Activated CD4-positive, alpha-beta T cell treated with anti-CD3 and anti-CD28 coated beads, Interleukin-10, Interleukin-2, amounts not matched to agents 100 ng/mL and 50 ng/mL, durations not matched to agents 16 hours and 8 hours (primary cell): ENCODE data around the gene TMEM87B.

Experiments
- DNase-seq: peaks from one replicate; pipeline ENCODE4 v3.0.0-alpha.2; 2020

Gene TMEM87B

GRCh38 chr2:112153501-112153900 lies 98.4 kb downstream of the TMEM87B start:
- DNase-seq = no peak

GRCh38 chr2:112154246-112155117 lies 99.4 kb downstream of the TMEM87B start:
- no peak for DNase-seq

DNA sequence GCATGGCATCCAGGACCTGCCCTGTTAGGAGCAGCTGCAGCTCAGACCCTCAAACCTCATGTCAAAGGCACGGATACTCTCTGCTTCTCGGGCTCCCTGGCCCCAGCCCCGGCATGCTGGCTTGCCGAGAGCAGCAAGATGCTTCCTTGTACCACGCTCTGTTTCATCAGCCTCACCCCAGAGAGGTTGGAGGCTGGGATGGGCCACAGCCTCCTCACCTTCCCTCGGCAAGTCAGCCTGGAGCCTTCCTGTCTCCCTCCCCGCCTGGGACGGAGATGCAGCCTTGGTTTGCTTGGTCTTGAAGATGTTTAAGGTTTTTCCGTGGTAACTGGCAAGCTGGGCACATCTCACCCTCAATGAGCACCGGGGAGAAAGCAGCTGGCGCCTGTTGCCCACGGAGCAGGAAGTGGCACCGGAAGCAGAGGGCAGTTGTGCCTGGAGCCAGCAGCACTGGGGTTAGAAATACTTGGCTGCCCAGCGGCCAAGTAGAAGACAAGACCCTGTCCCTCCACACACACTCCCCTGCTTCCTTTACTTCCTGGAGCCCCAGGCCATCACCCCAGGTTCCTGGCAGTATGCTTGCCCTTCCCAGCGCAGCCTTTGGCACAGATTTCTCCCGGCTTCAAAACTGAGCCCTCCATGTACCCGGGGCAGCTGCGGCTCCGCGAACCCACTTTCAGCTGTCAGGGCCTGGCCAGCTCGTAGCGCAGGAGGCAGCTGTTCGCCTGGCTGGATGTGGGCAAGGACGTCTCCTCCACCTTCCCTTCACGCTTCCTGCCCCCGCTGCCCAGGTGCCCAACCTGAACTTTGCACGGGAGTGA lies 100.5 kb downstream of the TMEM87B start:
- peak; percentile 60 for DNase-seq

DNA sequence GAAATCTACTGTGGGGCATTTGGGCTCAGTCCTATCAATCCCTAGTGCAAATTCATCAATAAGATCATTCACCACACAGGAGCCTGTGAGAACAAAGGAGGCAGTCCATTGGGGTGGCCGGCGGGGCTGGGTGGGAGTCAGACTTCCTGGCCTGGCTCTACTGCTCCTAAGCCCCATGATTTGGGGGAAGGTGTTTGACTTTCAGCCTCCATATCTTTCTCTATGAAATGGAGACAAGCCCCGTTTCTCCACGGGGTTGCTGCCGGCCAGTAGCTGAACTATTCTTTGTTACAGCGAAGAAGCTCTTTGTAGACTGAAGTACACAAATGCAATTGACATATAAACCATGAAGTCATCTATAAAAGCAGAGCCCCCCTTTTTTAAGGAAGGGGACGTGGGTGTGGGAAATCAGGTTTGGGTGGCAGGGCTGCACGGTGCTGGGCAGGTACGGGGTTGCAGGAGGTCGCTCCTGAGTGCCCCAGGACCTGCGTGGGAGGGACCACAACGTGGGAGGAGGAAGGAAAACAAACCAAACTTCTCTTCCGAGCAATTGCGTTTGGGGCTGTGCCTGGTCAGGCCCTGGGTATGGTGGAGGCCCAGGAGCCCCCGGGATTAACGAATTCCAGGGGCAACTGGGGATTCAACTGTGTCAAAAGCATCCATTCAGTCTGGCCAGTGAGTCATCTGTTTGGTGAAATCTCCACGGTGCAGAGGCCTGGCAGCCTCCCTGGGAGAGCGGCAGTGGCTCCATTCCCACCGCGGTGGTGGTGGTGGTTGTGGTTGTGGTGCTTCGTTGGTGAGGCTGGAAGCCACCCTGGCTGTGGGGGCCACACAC lies 101.3 kb downstream of the TMEM87B start:
- DNase-seq = peak; percentile 59

DNA sequence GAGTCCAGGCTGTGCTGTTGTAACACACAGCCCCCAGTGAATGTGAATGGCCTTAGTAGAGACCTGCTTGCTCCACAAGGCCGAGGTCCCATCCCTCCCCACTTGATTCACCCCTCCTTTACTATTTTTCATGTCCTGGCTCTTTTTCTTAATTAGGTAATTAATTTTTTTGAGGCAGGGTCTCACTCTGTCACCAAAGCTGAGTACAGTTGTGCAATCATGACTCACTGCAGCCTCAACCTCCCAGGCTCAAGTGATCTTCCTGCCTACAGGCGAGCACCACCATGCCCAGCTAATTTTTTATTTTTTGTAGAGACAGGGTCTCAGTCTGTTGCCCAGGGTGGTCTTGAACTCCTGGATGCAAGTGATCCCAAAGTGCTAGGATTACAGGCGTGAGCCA lies 102.4 kb downstream of the TMEM87B start:
- DNase-seq = no peak

DNA sequence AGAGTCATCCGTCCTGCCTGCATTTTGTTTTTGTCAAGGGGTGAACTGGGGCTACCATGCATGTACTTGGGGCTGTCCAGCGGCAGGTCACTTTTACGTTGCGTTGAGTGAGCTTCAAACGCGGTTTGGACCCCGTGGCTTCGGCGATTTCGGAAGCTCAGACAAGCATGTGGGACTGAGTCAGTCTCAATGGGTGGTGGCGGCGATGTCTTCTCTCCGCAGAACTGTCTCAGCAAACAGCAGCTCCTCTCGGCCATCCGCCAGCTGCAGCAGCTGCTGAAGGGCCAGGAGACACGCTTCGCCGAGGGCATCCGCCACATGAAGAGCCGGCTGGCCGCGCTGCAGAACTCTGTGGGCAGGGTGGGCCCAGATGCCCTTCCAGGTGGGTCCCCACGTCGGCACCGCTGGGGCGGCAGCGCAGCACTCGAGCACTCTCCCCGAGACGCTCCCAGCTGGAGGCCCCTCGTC lies 104.4 kb downstream of the TMEM87B start:
- DNase-seq = no peak

GRCh38 chr2:112160283-112161250 lies 105.5 kb downstream of the TMEM87B start:
- DNase-seq = no peak

DNA sequence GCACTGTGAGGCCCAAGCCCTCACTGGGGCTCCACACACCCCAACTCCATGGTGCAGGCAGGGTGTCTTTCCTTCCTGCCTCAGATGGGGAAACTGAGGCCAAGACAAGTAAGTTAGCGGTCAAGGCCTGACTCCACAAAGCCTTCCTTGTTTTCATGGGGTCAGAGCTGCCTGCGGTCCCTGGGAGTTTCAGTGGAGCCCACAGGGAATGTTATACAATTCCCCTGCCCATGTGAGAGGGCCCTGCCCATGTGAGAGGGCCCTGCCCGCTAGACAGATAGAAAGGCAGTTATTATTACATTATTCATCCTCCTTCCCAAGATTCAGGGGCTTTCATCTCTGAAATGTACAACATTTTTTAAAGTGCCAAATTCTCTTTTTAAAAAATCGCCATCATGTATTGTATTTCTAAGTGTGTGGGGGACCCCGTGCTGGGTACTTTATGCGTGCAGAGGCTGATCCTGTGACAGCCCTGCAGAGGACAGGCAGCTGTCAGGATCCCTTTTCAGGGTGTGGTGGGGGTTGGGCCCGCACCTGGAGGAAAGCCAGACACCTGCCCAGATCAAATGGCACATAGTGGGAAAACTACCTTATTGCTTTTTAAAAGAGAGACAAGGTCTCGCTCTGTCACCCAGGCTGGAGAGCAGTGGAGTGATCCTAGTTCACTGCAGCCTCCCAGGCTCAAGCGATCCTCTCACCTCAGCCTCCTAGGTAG lies 106.5 kb downstream of the TMEM87B start:
- no peak for DNase-seq

DNA sequence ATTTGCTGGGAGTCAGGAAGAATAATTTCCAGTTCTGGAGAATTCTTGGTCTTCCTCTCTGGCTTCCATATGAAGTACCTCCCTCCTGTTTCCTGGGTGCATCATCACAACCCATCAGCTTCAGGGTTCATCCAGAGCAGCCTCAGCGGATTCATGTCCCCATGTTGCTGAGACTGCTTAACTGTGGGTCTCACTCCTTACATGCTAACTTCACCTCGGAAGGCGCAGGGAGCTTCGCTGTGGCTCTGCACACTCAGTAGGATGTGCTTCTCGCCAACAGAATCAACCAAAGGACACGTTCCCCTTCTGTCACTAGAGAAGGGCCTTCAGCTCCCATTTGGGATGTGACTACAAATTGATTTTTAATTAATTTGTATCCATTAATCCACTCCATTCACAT lies 107.3 kb downstream of the TMEM87B start:
- DNase-seq = no peak

- no peak for DNase-seq
Measured at GRCh38 chr2:112162956-112163355, 107.9 kb downstream of the TMEM87B start.

DNA sequence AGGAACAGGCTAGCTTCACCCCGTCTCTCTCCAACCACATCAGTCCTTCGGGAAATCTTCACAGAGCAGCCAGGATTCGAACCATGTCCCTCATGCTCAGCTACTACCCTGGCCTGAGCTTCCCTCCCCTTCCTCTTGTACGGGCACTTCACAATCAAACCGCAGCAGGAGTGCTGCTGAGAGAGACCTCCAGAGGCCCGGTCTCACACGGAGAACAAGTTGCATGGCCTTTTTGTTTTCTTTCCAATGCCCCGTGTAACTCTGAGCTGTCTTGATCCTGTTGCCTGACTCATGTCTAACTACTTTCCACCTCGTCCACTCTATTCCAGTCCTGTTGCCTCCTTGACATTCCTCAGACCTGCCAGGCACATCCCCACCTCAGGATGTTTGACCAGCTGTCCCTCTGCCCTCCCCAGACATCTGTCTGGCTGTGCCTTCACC lies 108.5 kb downstream of the TMEM87B start:
- DNase-seq = no peak

- DNase-seq = no peak
Measured at GRCh38 chr2:112164876-112165275, 109.8 kb downstream of the TMEM87B start.

DNA sequence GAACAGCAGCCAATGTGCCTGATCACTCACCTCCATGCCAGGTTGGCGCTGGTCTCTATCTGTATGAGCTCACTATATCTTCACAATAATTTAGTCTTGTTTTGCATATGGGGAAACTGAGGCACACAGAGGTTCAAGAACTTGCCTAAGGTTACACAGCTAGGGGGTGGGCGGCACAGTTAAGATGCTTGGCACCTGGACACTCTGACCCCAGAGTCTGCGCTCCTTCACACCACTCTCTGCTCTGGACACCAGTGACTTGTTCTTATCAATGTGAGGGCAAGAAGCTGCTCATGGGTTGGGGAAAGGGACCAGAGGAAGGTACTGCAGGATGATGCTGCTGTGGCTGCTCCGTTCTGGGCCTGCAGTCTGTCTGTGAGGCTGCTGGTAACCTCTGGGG lies 110.2 kb downstream of the TMEM87B start:
- no peak for DNase-seq

GRCh38 chr2:112166806-112167499 lies 111.9 kb downstream of the TMEM87B start:
- no peak for DNase-seq

DNA sequence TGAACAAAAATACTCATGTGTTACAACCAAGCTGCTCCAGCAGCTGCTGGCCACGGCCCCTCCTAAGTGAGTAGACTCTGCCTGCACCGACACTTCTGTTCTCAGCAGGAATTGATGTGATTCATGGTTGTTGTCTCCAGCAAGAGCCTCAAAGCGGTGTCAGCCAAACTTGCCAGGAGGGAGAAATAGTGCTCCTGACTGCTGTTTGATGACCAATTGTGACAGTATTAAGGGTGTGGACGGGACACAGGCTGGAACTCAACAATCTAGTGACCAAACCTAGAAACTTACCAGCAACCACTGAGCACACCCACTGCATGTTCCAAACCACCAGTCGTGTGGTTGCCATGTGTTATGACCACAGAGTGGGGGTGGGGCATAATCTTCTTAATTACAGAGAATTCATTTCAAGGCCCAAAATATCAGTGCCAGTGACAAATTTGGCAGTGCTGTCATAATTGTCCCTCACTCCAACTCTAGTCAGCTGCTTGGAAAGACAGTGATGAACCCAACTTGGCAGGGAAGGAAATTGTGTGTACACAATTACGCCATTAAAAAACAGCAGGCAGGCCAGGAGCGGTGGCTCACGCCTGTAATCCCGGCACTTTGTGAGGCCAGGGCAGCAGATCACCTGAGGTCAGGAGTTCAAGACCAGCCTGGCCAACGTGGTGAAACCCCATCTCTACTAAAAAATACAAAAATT lies 113.5 kb downstream of the TMEM87B start:
- DNase-seq = no peak
